ENCODE data around the gene UGT1A1.

UGT1A1 gene

DNA sequence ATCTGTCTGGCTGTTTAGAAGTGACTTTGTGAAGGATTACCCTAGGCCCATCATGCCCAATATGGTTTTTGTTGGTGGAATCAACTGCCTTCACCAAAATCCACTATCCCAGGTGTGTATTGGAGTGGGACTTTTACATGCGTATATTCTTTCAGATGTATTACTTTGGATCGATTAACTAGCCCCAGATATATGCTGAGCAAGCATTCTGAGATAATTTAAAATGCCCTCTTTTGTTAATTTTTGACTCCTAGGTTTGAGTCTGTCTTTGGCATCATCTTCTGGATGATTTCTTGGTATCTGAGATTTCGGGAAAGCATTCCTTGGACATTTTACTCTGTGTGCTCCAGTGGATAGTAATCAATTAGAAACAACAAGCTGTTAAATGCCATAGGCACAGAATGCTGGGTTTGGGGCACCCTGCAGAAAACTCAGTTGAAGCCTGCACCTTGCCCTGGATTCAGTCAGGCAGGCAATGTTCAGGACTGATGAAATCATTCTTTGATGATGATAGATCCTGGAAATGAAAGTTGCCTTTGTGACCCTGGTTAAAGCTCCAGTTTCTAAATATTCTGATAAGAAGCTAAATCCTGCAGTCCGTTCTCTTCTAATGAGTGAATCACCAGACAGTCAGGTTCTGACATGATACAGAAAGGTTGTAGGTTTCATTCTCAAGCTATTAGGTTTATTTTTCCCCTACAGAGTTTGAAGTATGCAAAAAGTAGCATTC, 1.1 kb downstream of the UGT1A1 start:
- H3K4me3 ChIP-seq (replicated peaks; ENCODE audit: low read depth, low read length), result no peak overlapping the region
- TF ChIP-seq, protein P1, sequence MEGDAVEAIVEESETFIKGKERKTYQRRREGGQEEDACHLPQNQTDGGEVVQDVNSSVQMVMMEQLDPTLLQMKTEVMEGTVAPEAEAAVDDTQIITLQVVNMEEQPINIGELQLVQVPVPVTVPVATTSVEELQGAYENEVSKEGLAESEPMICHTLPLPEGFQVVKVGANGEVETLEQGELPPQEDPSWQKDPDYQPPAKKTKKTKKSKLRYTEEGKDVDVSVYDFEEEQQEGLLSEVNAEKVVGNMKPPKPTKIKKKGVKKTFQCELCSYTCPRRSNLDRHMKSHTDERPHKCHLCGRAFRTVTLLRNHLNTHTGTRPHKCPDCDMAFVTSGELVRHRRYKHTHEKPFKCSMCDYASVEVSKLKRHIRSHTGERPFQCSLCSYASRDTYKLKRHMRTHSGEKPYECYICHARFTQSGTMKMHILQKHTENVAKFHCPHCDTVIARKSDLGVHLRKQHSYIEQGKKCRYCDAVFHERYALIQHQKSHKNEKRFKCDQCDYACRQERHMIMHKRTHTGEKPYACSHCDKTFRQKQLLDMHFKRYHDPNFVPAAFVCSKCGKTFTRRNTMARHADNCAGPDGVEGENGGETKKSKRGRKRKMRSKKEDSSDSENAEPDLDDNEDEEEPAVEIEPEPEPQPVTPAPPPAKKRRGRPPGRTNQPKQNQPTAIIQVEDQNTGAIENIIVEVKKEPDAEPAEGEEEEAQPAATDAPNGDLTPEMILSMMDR (IDR thresholded peaks at IDR 0.05; ENCODE audit: low read depth, low read length, missing control alignments), result no peak
- DNase-seq (ENCODE audit: extremely low read depth, low read depth), result no peak

DNA sequence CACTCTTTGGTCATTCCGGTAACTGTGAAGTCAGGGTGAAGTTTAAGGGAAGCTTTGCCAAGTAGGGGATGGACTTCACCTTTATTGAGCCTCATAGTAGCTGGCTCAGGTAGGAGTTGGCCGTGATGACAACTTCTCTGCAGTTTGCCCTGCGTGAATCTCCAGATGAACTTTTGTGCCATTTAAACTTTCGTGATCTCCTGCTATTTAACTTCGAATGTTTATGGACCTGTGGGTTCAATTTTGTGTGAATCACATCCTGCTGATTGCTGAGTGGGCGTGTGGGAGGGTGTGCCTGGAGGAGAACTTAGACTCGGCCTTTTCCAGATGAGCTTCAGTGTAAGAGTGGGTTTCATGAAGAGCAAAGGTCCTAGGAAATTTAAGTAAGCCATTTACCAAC, 4.2 kb downstream of the UGT1A1 start:
- DNase-seq (ENCODE audit: extremely low read depth, low read depth), result peak; percentile 14
- H3K4me3 ChIP-seq (replicated peaks; ENCODE audit: low read depth, low read length), result no peak overlapping the region
- TF ChIP-seq, protein P1 (IDR thresholded peaks at IDR 0.05; ENCODE audit: low read depth, low read length, missing control alignments), result no peak

DNA sequence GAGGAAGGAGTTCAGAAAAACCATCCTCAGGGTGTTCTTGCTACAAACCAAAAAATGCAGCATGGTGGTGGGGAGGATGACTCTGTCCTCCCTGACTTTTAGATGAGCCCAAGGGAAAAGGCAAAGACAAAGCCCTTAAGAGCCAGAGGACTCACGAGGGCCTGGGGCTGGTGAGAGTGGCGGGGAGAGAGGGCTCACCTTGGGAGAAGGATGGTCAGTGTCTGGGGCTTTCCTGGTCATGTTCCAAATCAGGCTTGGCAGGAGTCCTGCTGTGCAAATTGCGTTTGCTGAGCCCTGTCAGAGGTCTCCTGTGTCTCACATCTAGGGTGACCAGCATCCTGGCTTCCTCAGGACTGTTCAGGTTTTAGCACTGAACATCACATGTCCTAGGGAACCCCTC, 4.7 kb downstream of the UGT1A1 start:
- TF ChIP-seq, protein P1 (IDR thresholded peaks at IDR 0.05; ENCODE audit: low read depth, low read length, missing control alignments), result no peak
- H3K4me3 ChIP-seq (replicated peaks; ENCODE audit: low read depth, low read length), result no peak overlapping the region

DNA sequence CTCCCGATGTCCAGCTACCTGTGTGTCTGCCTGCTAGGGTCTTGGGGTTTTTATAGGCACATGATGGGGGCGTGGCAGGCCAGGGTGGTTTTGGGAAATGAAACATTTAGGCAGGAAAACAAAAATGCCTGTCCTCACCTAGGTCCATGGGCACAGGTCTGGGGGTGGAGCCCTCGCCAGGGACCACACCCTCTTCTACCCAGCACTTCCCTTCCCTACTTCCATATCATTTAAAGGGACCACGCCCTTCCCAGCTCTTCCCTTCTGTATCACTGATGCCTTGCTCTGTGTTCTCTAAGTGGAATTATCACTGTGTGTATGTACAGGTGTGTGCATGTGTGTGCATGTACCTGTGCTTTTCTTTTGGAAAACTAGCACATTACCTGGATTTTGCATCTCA, 6.3 kb downstream of the UGT1A1 start:
- H3K4me3 ChIP-seq (replicated peaks; ENCODE audit: low read depth, low read length), result no peak overlapping the region
- TF ChIP-seq, protein P1 (IDR thresholded peaks at IDR 0.05; ENCODE audit: low read depth, low read length, missing control alignments), result no peak
- no peak for DNase-seq (ENCODE audit: extremely low read depth, low read depth)

More for the DNA sequence above, 4.7 kb downstream of the UGT1A1 start:
- no peak for DNase-seq (ENCODE audit: extremely low read depth, low read depth)

DNA sequence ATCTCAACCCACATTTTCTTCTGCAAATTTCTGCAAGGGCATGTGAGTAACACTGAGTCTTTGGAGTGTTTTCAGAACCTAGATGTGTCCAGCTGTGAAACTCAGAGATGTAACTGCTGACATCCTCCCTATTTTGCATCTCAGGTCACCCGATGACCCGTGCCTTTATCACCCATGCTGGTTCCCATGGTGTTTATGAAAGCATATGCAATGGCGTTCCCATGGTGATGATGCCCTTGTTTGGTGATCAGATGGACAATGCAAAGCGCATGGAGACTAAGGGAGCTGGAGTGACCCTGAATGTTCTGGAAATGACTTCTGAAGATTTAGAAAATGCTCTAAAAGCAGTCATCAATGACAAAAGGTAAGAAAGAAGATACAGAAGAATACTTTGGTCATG, 8.0 kb downstream of the UGT1A1 start:
- no peak overlapping the region for H3K4me3 ChIP-seq (replicated peaks; ENCODE audit: low read depth, low read length)
- DNase-seq (ENCODE audit: extremely low read depth, low read depth), result no peak
- TF ChIP-seq, protein P1 (IDR thresholded peaks at IDR 0.05; ENCODE audit: low read depth, low read length, missing control alignments), result no peak

DNA sequence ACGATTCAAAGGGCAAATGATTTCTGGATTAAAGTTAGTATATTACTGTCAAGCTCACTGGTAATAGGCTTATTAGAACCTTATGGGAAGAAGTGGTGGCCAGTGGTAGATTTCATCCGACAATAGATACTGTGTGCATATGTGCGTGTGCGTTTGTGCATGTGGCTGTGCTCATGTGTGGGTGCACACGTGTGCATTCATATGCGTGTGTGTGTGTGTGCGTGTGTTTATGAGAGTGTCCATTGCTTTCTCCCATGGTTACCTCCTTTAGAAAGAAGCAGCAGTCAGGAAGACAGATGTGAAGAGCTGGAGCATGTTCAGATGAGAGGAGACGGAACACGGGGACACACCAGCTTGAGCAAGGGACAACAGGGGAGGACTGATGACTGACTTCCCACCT, 9.2 kb downstream of the UGT1A1 start:
- DNase-seq (ENCODE audit: extremely low read depth, low read depth), result no peak
- TF ChIP-seq, protein P1 (IDR thresholded peaks at IDR 0.05; ENCODE audit: low read depth, low read length, missing control alignments), result no peak
- H3K4me3 ChIP-seq (replicated peaks; ENCODE audit: low read depth, low read length), result no peak overlapping the region

DNA sequence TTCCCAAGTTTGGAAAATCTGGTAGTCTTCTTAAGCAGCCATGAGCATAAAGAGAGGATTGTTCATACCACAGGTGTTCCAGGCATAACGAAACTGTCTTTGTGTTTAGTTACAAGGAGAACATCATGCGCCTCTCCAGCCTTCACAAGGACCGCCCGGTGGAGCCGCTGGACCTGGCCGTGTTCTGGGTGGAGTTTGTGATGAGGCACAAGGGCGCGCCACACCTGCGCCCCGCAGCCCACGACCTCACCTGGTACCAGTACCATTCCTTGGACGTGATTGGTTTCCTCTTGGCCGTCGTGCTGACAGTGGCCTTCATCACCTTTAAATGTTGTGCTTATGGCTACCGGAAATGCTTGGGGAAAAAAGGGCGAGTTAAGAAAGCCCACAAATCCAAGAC, 12.1 kb downstream of the UGT1A1 start:
- no peak for DNase-seq (ENCODE audit: extremely low read depth, low read depth)
- TF ChIP-seq, protein P1 (IDR thresholded peaks at IDR 0.05; ENCODE audit: low read depth, low read length, missing control alignments), result no peak
- H3K4me3 ChIP-seq (replicated peaks; ENCODE audit: low read depth, low read length), result no peak overlapping the region

Data from HFF-Myc (cell line).